Esophagus muscularis mucosa (tissue), 4 donors: ENCODE results near the gene TYMS. TPM values are rescaled to one million over a fixed set of nuclear protein-coding genes. Genes with fewer than 3 reads are reported as not detected.

Experiments
- DNase-seq: peaks from one replicate; pipeline ENCODE4 v3.0.0-alpha.2; 2017; ENCODE audit errors: extremely low spot score
- H3K27ac ChIP-seq, 4 donors: fragments of 200-600 bp; sonication (generic); replicated peaks in 1 of 4; 1 replicate in 3 of 4; 2 replicates in 1 of 4; pipeline ENCODE4 v1.5.1; 2016 to 2019; ENCODE audit warnings: mild to moderate bottlenecking in 1 of 4
- H3K27me3 ChIP-seq, 4 donors: fragments of 200-600 bp; sonication (generic); one replicate each; pipeline versions ENCODE4 v1.5.1 to v1.6.0; 2016 to 2019
- H3K36me3 ChIP-seq, 4 donors: fragments of 200-600 bp; sonication (generic); one replicate each; pipeline ENCODE4 v1.5.1; 2016 to 2019
- H3K4me1 ChIP-seq, 4 donors: fragments of 200-600 bp; sonication (generic); one replicate each; pipeline ENCODE4 v1.5.1; 2016 to 2019
- H3K4me3 ChIP-seq, 4 donors: fragments of 200-600 bp; sonication (generic); 1 replicate in 2 of 4; 2 replicates in 2 of 4; pipeline ENCODE4 v1.5.1; 2016 to 2019; ENCODE audit warnings: mild to moderate bottlenecking in 4 of 4, moderate library complexity in 1 of 4
- H3K9me3 ChIP-seq, 4 donors: fragments of 200-600 bp; sonication (generic); 1 replicate in 3 of 4; 2 replicates in 1 of 4; pipeline ENCODE4 v1.5.1; 2016 to 2019
- EP300 ChIP-seq: sonication (generic); formaldehyde crosslinking; IDR thresholded peaks from one replicate; pipeline ENCODE4 v1.6.1; 2017; ENCODE audit warnings: antibody characterized with exemption
- POLR2A ChIP-seq: fragments of 450-650 bp; IDR thresholded peaks from one replicate; pipeline ENCODE4 v1.6.1; 2017; ENCODE audit warnings: antibody characterized with exemption, moderate library complexity, mild to moderate bottlenecking, low read depth
- POLR2AphosphoS5 ChIP-seq, 2 donors: sonication (generic); formaldehyde crosslinking; IDR thresholded peaks; one replicate each; pipeline ENCODE4 v1.6.1; 2017; ENCODE audit warnings: antibody characterized with exemption in 2 of 2
- WGBS: methylation state at CpG from one replicate; pipeline ENCODE4 v1.1.5; 2018; 5-methylcytosine and 5-hydroxymethylcytosine counted together
- intact Hi-C: fragments of 100-400 bp; cut with DNase I; formaldehyde crosslinking; loops from one replicate; pipeline ENCODE4 v1.15.1; 2023
- total RNA-seq, 4 donors: library from RNA; depleted of rRNA; stranded (reverse); fragments of >200 nt; gene quantifications; one replicate each; pipeline versions ENCODE4 v1.1.0 to v1.2.1, GENCODE V29; 2016
- TF ChIP-seq, protein P1 (sequence below), 3 experiments: fragments of 200-600 bp in 2 of 3; fragments of 450-650 bp in 1 of 3; sonication (generic) in 2 of 3; IDR thresholded peaks; one replicate each; pipeline ENCODE4 v1.5.1; 2017 to 2019; ENCODE audit warnings: antibody characterized with exemption in 3 of 3, mild to moderate bottlenecking in 2 of 3, moderate library complexity in 1 of 3

Gene TYMS
- total RNA-seq, 4 donors from 2014 or later = 0.42 to 3.8 (median 2.2) TPM

DNA sequence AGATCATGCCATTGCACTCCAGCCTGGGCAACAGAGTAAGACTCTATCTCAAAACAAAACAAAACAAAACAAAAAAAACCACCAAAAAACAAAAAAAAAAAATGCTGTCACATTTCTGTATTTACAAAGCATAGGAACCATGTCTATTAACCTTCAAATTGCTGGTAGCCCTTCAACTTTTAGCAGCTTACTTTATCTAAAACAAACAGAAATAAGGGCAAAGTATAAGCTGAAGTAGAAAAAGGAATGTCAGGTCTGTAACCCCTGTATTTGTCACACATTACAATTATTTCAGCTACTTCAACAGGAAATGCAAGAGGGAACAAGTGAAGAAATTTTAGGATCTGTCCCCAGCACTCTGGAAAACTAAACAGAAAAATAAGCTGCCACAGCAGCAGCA, 25.4 kb downstream of the TYMS start:
- intact Hi-C loops = no loop called here
- Histone ChIP-seq H3K27ac (no peak overlapping the region), H3K4me3 (no peak overlapping the region), H3K36me3 (peaks cover 0 to 83% (median 28%) of the 10 kb centered on the region in 4 donors), H3K4me1 (peaks cover 0 to 8% (median 0%) of the 10 kb centered on the region in 4 donors), H3K27me3 (no peaks in the 10 kb centered on the region), H3K9me3 (no peaks in the 10 kb centered on the region)
- TF ChIP-seq EP300 (no peak), POLR2AphosphoS5 (IDR thresholded peaks at IDR 0.05) (no peak), POLR2A (no peak)
- TF ChIP-seq, protein P1, sequence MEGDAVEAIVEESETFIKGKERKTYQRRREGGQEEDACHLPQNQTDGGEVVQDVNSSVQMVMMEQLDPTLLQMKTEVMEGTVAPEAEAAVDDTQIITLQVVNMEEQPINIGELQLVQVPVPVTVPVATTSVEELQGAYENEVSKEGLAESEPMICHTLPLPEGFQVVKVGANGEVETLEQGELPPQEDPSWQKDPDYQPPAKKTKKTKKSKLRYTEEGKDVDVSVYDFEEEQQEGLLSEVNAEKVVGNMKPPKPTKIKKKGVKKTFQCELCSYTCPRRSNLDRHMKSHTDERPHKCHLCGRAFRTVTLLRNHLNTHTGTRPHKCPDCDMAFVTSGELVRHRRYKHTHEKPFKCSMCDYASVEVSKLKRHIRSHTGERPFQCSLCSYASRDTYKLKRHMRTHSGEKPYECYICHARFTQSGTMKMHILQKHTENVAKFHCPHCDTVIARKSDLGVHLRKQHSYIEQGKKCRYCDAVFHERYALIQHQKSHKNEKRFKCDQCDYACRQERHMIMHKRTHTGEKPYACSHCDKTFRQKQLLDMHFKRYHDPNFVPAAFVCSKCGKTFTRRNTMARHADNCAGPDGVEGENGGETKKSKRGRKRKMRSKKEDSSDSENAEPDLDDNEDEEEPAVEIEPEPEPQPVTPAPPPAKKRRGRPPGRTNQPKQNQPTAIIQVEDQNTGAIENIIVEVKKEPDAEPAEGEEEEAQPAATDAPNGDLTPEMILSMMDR (IDR thresholded peaks at IDR 0.05) = no peak
- DNase-seq = no peak

DNA sequence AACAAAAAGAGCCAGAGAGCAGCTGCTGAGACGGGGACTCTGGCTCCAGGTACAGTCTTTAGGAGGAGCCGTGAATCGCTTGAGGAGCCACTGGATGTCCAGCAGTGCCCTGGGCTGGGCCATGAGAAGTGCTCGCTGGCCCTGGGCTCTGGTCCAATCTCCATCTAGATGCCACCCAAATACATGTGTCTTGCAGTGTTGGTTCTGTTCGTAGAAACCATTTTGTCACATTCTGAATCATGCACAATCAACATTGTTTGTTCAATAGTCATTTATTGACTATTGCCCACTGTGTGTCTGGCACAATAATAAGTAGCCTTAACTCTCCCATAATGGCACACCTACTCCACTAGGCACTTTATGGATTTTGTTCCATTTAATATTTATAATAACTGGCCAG, 26.1 kb downstream of the TYMS start:
- 98% methylated on average over 5 of the region's 5 CpGs for WGBS
- no peak for DNase-seq

DNA sequence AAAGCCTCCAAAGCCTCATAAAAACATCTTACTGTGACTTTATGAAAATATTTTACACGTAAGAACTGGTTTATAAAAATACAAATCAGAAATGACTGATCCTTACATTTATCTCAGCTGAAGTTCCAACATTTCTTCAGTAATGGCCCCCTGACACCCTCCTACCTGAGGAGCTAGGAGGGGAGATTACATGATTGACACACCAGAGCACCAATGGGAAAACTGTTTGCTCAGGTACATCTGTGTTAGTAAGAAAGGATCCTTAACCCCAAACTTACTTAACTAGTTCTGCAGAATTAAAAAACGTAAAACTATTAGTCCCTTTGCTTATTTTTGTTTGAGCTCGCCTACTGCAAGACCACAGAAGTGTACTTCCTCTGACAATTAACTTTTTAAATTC, 28.0 kb downstream of the TYMS start:
- Histone ChIP-seq H3K9me3 (no peaks in the 10 kb centered on the region), H3K27me3 (no peaks in the 10 kb centered on the region), H3K4me1 (no peaks in the 10 kb centered on the region), H3K36me3 (peaks cover 0 to 73% (median 25%) of the 10 kb centered on the region in 4 donors), H3K27ac (no peak overlapping the region), H3K4me3 (no peak overlapping the region)
- no peak for DNase-seq
- intact Hi-C loops = no loop called here
- TF ChIP-seq, protein P1 (IDR thresholded peaks at IDR 0.05) = no peak
- TF ChIP-seq POLR2A (no peak), EP300 (no peak), POLR2AphosphoS5 (IDR thresholded peaks at IDR 0.05) (no peak)
- 88% methylated on average over 3 of the region's 3 CpGs for whole genome bisulfite sequencing

More for the DNA sequence above, 26.1 kb downstream of the TYMS start:
- H3K27ac ChIP-seq = no peak overlapping the region
- peaks cover 0 to 1% (median 0%) of the 10 kb centered on the region in 4 donors for H3K4me1 ChIP-seq
- H3K36me3 ChIP-seq = peaks cover 0 to 78% (median 27%) of the 10 kb centered on the region in 4 donors
- TF ChIP-seq, protein P1 (IDR thresholded peaks at IDR 0.05) = no peak
- TF ChIP-seq POLR2A (no peak), EP300 (no peak), POLR2AphosphoS5 (IDR thresholded peaks at IDR 0.05) (no peak)
- no peaks in the 10 kb centered on the region for H3K27me3 ChIP-seq
- H3K4me3 ChIP-seq = no peak overlapping the region
- no peaks in the 10 kb centered on the region for H3K9me3 ChIP-seq
- intact Hi-C loops = no loop called here

DNA sequence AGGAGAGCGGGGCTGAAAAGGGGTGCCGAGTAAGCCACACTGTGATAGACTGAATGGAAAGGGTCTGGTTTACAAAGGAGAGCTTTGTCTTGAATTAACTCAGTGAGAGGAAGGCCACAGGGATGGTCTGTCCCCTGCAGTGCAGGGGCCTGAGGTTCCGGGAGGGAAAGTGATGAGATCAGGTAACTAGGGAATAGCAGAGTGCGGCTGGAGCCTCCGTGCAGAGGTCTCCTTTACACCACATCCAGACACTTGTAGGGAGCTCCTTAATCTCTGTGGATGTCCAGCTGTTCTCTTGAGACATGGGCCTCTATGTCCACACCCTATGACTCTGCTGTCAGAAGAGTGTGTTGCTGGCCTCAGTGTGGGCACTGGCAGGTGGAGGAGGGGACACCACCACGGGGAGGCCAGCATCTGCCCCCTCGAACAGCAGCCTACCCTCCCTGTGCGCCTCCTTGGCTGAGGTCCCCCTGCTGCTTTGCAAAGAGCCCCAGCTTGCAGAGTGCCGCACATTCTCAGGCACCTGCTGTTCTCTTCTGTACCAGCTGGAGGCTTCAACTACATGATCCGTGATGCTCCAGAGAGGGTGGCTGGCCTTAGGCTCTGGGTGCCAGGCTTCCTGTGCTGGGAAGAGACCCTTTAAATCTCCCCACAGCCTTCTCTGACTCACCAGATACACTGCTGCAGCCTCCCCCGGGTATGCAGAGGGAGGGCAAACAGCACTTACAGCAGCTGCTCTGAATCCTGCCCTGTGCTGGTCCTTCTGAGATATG, 29.1 kb downstream of the TYMS start:
- DNase-seq = no peak
- Histone ChIP-seq H3K4me1 (no peaks in the 10 kb centered on the region), H3K27ac (no peak overlapping the region), H3K27me3 (no peaks in the 10 kb centered on the region), H3K4me3 (no peak overlapping the region), H3K9me3 (no peaks in the 10 kb centered on the region), H3K36me3 (peaks cover under 1 to 71% (median 19%) of the 10 kb centered on the region in 4 donors)
- TF ChIP-seq POLR2A (no peak), POLR2AphosphoS5 (IDR thresholded peaks at IDR 0.05) (no peak), EP300 (no peak)
- TF ChIP-seq, protein P1 (IDR thresholded peaks at IDR 0.05) = no peak
- 87% methylated on average over 10 of the region's 11 CpGs for WGBS
- intact Hi-C loops = no loop called here
